WERI-Rb-1 (cell line): ENCODE data around the gene CLCNKA.

Experiments used
- DNase-seq: peaks from one replicate; pipeline ENCODE4 v3.0.0-alpha.2; 2020
- H3K27ac ChIP-seq: fragments of 250-450 bp; sonication (Bioruptor Pico); 2 replicates; pipeline ENCODE4 v1.5.1; 2020; ENCODE audit warnings: mild to moderate bottlenecking, moderate library complexity
- H3K27me3 ChIP-seq: fragments of 250-450 bp; sonication (Bioruptor Pico); 2 replicates; pipeline ENCODE4 v1.5.1; 2021; ENCODE audit warnings: mild to moderate bottlenecking, low read depth, moderate library complexity; ENCODE audit not compliant: insufficient read depth, severe bottlenecking
- H3K36me3 ChIP-seq: fragments of 250-450 bp; sonication (Bioruptor Pico); 2 replicates; pipeline ENCODE4 v1.5.1; 2020; ENCODE audit warnings: mild to moderate bottlenecking, moderate library complexity
- H3K4me3 ChIP-seq: 2 replicates; pipeline ENCODE4 v1.5.1; 2011; ENCODE audit warnings: low read depth, mild to moderate bottlenecking, control low read depth, low read length
- H3K9me3 ChIP-seq: fragments of 250-450 bp; sonication (Bioruptor Pico); 2 replicates; pipeline ENCODE4 v1.5.1; 2021; ENCODE audit warnings: mild to moderate bottlenecking, moderate library complexity; ENCODE audit not compliant: severe bottlenecking
- TF ChIP-seq, protein P1 (sequence below): IDR thresholded peaks from 2 replicates; pipeline ENCODE4 v1.5.1; 2011; ENCODE audit warnings: low read depth, mild to moderate bottlenecking, control low read depth, inconsistent platforms, low read length

CLCNKA gene

DNA sequence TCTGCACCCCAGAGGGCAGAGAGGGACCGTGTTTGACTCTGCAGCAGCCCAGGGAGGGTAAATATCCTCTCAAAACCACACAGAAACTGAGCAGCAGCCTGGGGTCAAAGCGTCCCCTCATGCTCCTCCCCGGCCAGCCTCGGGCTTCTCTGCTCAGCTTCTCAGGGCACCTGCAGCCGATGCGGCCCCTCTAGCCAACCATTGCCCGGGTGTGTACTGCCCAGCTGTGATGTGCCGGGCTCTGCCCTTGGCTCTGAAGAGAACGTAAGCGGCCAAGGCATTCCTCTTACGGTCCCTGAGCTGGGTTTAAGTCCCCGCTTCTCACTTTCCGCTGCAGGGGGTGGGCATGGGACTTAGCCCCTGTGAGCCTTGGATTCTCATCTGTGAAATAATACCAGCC lies 46.1 kb downstream of the CLCNKA start:
- Histone ChIP-seq H3K27me3 (no peaks in the 10 kb centered on the region), H3K4me3 (no peak overlapping the region), H3K9me3 (no peaks in the 10 kb centered on the region), H3K27ac (no peak overlapping the region), H3K36me3 (no peaks in the 10 kb centered on the region)
- TF ChIP-seq, protein P1, sequence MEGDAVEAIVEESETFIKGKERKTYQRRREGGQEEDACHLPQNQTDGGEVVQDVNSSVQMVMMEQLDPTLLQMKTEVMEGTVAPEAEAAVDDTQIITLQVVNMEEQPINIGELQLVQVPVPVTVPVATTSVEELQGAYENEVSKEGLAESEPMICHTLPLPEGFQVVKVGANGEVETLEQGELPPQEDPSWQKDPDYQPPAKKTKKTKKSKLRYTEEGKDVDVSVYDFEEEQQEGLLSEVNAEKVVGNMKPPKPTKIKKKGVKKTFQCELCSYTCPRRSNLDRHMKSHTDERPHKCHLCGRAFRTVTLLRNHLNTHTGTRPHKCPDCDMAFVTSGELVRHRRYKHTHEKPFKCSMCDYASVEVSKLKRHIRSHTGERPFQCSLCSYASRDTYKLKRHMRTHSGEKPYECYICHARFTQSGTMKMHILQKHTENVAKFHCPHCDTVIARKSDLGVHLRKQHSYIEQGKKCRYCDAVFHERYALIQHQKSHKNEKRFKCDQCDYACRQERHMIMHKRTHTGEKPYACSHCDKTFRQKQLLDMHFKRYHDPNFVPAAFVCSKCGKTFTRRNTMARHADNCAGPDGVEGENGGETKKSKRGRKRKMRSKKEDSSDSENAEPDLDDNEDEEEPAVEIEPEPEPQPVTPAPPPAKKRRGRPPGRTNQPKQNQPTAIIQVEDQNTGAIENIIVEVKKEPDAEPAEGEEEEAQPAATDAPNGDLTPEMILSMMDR, result no peak
- no peak for DNase-seq

DNA sequence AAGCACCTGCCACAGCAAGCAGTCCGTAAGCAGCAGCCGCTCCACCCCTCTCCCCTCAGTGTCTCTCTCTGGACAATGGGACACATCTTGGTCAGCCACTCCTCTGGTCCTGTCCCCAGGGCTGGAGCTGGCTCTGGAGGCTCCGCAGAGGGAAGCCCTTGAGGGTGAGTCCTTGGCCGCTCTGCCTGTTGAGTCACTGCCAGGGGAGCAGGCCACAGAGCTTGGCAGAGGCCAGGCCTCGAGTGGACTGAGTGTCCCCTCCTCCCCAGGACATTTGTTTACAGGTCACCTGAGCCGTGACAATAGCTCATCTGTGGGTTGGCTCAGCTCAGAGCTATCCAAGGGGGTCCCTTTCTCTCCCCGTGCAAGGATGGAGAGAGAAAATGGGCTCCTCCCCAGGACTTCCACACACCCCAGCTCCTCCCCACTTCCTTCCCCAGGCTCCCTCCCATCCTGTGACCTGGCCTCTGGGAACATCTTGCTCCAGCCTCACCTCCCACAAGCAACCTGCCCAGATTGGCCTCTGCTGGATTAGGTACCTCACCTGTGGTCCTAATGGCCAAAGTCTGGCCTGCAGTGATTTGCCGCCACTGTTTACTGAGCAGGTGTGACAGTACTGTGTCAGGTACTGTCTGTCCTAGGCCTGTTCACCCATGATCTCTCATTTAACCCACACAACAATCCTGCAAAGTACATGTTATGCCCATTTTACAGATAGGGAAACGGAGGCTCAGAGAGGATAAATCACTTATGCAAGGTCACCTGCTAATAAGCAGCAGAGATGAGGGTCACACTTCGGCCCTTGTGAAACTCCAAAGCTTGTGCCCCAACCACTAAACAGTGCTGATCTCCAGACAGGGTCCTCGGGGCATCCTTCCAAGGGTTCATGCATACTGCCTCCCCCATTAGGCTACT lies 46.8 kb downstream of the CLCNKA start:
- H3K27me3 ChIP-seq, result no peaks in the 10 kb centered on the region
- no peak for DNase-seq
- TF ChIP-seq, protein P1, result no peak
- H3K9me3 ChIP-seq, result no peaks in the 10 kb centered on the region
- no peak overlapping the region for H3K27ac ChIP-seq
- H3K36me3 ChIP-seq, result no peaks in the 10 kb centered on the region
- H3K4me3 ChIP-seq, result no peak overlapping the region

DNA sequence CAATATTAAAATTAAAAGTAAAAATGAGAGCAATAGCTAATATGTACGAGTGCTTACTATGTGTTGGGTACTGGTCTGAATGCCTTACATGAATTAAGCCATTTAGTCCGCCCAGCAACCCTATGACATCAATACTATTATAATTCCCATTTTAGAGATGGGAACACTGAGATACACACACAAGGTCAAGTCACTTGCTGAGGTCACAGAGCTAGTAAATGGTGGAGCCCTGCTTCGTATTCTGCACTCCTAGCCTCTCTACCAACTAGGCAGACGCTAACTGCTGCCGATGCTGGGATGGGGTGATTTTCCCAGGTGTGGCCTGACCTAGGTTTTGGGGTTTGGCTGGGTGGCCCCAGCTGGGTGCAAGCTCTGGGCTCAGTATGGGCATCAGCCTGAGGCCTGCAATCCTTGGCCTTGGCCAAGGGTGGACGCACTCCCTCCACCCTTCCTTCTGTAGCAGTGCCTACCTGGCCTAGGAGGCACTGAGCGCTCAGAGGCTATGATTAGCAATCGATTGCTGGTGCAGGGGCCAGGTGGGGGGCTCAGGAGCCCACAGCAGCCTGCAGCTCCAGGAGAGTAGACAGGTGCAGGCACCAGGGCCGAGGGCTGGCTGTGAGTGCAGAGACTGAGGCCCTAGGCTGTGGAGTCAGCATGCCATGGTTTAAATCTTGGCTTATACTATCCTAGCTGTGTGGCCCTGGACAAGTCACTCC lies 49.0 kb downstream of the CLCNKA start:
- DNase-seq, result no peak
- TF ChIP-seq, protein P1, result no peak
- Histone ChIP-seq H3K36me3 (no peaks in the 10 kb centered on the region), H3K27ac (no peak overlapping the region), H3K9me3 (no peaks in the 10 kb centered on the region), H3K27me3 (no peaks in the 10 kb centered on the region), H3K4me3 (no peak overlapping the region)

DNA sequence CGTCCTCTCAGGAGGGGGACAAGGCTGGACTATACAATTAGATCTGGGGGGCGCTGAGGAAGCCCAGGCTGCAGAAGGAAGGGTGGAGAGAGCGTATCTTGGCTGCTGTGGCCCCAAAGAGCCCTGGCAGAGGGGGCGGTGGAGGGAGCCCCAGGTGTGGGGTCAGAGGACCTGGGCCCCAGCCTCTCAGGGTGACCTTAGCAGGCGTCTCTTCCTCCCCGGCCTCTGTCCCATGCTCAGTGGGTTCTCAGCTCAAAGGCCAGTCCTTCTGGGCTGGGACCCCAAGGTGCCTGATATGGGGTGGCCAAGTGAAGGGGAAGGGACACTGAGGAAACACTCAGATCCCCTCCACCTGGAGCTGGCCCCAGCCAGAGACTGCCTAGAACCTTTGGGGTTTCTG lies 49.8 kb downstream of the CLCNKA start:
- Histone ChIP-seq H3K36me3 (no peaks in the 10 kb centered on the region), H3K4me3 (no peak overlapping the region), H3K9me3 (no peaks in the 10 kb centered on the region), H3K27me3 (no peaks in the 10 kb centered on the region), H3K27ac (no peak overlapping the region)
- TF ChIP-seq, protein P1, result no peak
- no peak for DNase-seq

DNA sequence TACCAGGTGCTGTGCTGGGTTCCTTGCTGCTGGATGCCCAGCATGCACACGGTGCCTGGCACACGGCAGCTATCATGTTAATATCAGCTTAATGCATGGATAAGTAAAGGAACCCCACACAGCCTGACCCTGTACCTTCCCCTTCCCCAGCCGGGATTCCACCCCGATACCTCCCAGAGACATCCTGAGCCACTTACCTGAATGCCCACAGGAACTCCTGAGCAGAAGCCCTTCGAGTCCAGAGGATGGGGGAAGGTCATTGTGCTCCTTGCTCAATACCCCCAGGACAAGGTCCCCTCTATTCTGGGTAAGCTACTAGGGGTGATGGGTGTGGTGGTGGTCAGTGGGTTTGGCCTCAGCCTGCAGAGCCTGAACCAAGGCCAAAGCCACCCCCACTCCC lies 50.3 kb downstream of the CLCNKA start:
- Histone ChIP-seq H3K27ac (no peak overlapping the region), H3K9me3 (no peaks in the 10 kb centered on the region), H3K27me3 (no peaks in the 10 kb centered on the region), H3K4me3 (no peak overlapping the region), H3K36me3 (no peaks in the 10 kb centered on the region)
- DNase-seq, result no peak
- TF ChIP-seq, protein P1, result no peak
